SU-DHL-6 (cell line): ENCODE results near the gene MRO.

Experiments used
- H2AFZ ChIP-seq: fragments of 200-600 bp; sonication (generic); 2 replicates; pipeline ENCODE4 v1.6.1; 2014; ENCODE audit warnings: low read depth, mild to moderate bottlenecking, moderate library complexity, mixed read lengths, antibody characterized with exemption, low read length; ENCODE audit not compliant: severe bottlenecking
- H3F3A ChIP-seq: fragments of 200-600 bp; shearing (Covaris generic); 2 replicates; pipeline ENCODE4 v1.6.0; 2016; ENCODE audit warnings: antibody characterized with exemption, mild to moderate bottlenecking; ENCODE audit not compliant: insufficient read depth
- H3K27ac ChIP-seq: fragments of 200-600 bp; sonication (generic); 2 replicates; pipeline ENCODE4 v1.5.1; 2016; ENCODE audit warnings: low read depth, mild to moderate bottlenecking, low read length, moderate library complexity, mixed read lengths
- H3K27me3 ChIP-seq: fragments of 200-600 bp; sonication (generic), shearing (Covaris generic); 2 replicates; pipeline ENCODE4 v1.6.0; 2014; ENCODE audit warnings: mild to moderate bottlenecking, low read length
- H3K36me3 ChIP-seq: fragments of 200-600 bp; sonication (generic); 2 replicates; pipeline ENCODE4 v1.6.1; 2014; ENCODE audit warnings: mild to moderate bottlenecking, low read length, mixed read lengths
- H3K4me2 ChIP-seq: fragments of 300-600, 200-600 bp; shearing (Covaris generic), sonication (generic); 2 replicates; pipeline ENCODE4 v1.6.0; 2014; ENCODE audit warnings: low read length, low read depth, mild to moderate bottlenecking; ENCODE audit not compliant: poor library complexity, severe bottlenecking
- H3K4me3 ChIP-seq: fragments of 200-600 bp; sonication (generic); 2 replicates; pipeline ENCODE4 v1.5.1; 2014; ENCODE audit warnings: antibody characterized with exemption, low read length, mild to moderate bottlenecking, mixed read lengths; ENCODE audit not compliant: insufficient read depth, poor library complexity, severe bottlenecking
- H3K79me2 ChIP-seq: fragments of 200-600 bp; sonication (generic); 2 replicates; pipeline ENCODE4 v1.6.1; 2014; ENCODE audit warnings: mild to moderate bottlenecking, low read length, moderate library complexity; ENCODE audit not compliant: insufficient read depth
- H3K9ac ChIP-seq: fragments of 200-600 bp; sonication (generic); 2 replicates; pipeline ENCODE4 v1.7.0; 2014; ENCODE audit warnings: mild to moderate bottlenecking, low read length
- H3K9me2 ChIP-seq: fragments of 200-600 bp; sonication (generic); replicated peaks from 2 replicates; pipeline ENCODE4 v1.6.1; 2014; ENCODE audit warnings: low read length; ENCODE audit not compliant: insufficient read depth
- H3K9me3 ChIP-seq: fragments of 200-600 bp; sonication (generic); 2 replicates; pipeline ENCODE4 v1.6.1; 2014; ENCODE audit warnings: low read length, mixed read lengths; ENCODE audit not compliant: insufficient read depth
- H4K20me1 ChIP-seq: fragments of 200-600 bp; sonication (generic); 2 replicates; pipeline ENCODE4 v1.6.1; 2014; ENCODE audit warnings: low read depth, mild to moderate bottlenecking, antibody characterized with exemption, low read length, moderate library complexity, mixed read lengths
- EZH2phosphoT487 ChIP-seq: fragments of 200-600 bp; sonication (generic), shearing (Covaris generic); conservative IDR thresholded peaks from 2 replicates; pipeline ENCODE4 v1.6.1; 2018; ENCODE audit warnings: mild to moderate bottlenecking, antibody characterized with exemption, low read length, moderate library complexity, mixed read lengths
- TF ChIP-seq, protein P1 (sequence below): fragments of 200-600 bp; sonication (generic); IDR thresholded peaks from one replicate; pipeline ENCODE4 v1.5.1; 2017; ENCODE audit warnings: antibody characterized with exemption, mild to moderate bottlenecking, low read length, moderate library complexity; ENCODE audit not compliant: insufficient read depth, poor library complexity, severe bottlenecking

The MRO gene

DNA sequence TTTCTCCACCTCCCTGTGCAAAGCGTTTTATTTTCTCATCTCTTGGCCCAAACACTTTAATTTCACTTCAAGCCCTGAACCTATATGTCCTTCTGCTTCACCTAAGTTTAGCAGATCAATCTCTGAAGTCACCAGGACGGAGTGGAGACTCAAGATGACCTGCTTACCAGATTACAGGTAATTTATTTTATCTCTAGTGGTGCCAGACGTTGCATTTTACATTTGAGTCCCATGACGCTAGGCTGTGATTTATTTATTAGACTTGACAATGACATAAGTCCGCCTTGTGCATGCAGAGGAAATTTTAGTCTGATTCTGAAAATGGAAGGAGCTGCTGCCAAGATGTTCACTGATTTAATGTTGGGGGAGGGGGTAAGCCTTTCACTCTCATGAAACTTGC lies 73.9 kb downstream of the MRO start:
- Histone ChIP-seq H3K79me2 (no peaks in the 10 kb centered on the region), H3K9ac (no peak overlapping the region), H3K4me2 (no peak overlapping the region), H4K20me1 (no peaks in the 10 kb centered on the region), H3K27ac (no peak overlapping the region), H3F3A (no peaks in the 10 kb centered on the region), H3K4me3 (no peak overlapping the region), H3K9me3 (no peaks in the 10 kb centered on the region), H3K27me3 (no peaks in the 10 kb centered on the region), H3K9me2 (no peaks in the 10 kb centered on the region), H3K36me3 (no peaks in the 10 kb centered on the region), H2AFZ (no peak overlapping the region)
- TF ChIP-seq, protein P1, sequence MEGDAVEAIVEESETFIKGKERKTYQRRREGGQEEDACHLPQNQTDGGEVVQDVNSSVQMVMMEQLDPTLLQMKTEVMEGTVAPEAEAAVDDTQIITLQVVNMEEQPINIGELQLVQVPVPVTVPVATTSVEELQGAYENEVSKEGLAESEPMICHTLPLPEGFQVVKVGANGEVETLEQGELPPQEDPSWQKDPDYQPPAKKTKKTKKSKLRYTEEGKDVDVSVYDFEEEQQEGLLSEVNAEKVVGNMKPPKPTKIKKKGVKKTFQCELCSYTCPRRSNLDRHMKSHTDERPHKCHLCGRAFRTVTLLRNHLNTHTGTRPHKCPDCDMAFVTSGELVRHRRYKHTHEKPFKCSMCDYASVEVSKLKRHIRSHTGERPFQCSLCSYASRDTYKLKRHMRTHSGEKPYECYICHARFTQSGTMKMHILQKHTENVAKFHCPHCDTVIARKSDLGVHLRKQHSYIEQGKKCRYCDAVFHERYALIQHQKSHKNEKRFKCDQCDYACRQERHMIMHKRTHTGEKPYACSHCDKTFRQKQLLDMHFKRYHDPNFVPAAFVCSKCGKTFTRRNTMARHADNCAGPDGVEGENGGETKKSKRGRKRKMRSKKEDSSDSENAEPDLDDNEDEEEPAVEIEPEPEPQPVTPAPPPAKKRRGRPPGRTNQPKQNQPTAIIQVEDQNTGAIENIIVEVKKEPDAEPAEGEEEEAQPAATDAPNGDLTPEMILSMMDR, result no peak
- TF ChIP-seq EZH2phosphoT487, result no peak
